Gastrocnemius medialis (tissue), 4 donors: ENCODE data around the gene TELO2.

Experiments
- POLR2A ChIP-seq, 2 donors: fragments of 450-650 bp; IDR thresholded peaks; one replicate each; pipeline ENCODE4 v1.6.1; 2017; ENCODE audit warnings: antibody characterized with exemption in 2 of 2, mild to moderate bottlenecking in 2 of 2, moderate library complexity in 2 of 2
- TF ChIP-seq, protein P1 (sequence below), 5 experiments: fragments of 450-650 bp in 3 of 5; fragments of 200-600 bp in 2 of 5; sonication (generic) in 2 of 5; IDR thresholded peaks in 4 of 5; conservative IDR thresholded peaks in 1 of 5; 1 replicate in 4 of 5; 2 replicates in 1 of 5; pipeline ENCODE4 v1.5.1; 2016 to 2019; ENCODE audit warnings: antibody characterized with exemption in 5 of 5, mild to moderate bottlenecking in 3 of 5, moderate library complexity in 3 of 5

DNA sequence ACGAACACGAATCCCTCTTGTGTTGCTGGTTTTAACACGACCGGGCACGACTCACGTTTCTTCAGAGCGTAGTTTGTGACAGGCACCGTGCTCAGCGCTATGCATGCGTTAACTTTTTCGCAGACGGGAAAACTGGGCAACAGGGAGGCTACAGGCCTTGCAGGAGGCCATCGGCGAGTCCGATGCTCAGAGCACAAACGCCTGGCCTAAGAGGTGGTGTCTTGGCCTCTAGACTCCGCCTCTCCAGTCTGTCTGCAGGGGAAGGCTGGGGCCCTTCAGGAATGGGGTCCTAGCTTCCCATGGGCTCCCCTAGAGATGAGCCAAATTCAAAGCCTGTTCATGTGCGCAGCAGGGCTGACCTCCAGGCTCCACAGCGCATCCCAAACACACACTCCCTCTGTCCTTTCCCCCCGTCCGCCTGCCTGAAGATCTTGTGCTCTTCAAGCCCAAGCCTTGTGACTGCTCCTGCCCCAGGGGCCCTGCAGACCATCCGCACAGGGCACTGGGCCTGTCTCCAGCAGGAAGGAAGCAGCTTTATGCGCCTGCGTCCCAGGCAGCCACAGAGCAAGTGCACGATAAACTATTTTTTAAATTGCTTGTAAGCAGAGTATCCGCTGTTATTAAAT, 21.5 kb upstream of the TELO2 start:
- no peak for TF ChIP-seq POLR2A (IDR thresholded peaks at IDR 0.05)
- TF ChIP-seq, protein P1, sequence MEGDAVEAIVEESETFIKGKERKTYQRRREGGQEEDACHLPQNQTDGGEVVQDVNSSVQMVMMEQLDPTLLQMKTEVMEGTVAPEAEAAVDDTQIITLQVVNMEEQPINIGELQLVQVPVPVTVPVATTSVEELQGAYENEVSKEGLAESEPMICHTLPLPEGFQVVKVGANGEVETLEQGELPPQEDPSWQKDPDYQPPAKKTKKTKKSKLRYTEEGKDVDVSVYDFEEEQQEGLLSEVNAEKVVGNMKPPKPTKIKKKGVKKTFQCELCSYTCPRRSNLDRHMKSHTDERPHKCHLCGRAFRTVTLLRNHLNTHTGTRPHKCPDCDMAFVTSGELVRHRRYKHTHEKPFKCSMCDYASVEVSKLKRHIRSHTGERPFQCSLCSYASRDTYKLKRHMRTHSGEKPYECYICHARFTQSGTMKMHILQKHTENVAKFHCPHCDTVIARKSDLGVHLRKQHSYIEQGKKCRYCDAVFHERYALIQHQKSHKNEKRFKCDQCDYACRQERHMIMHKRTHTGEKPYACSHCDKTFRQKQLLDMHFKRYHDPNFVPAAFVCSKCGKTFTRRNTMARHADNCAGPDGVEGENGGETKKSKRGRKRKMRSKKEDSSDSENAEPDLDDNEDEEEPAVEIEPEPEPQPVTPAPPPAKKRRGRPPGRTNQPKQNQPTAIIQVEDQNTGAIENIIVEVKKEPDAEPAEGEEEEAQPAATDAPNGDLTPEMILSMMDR (IDR thresholded peaks at IDR 0.05 in 4 of 5, conservative IDR thresholded peaks at IDR 0.05 in 1 of 5) = no peak
